Endothelial cell of umbilical vein (primary cell): Measurements from ENCODE around the gene KLHDC1. TPM values are rescaled to one million over a fixed set of nuclear protein-coding genes. Genes with fewer than 3 reads are reported as not detected.

Experiments
- BruUV-seq: library from RNA; stranded (reverse); fragments of 400-500 nt; replicated peaks from 2 replicates; lab custom pipeline; 2021; lab: Mats Ljungman, UMichigan
- CTCF ChIA-PET: fragments of 300-600, 350-600 bp; sonication (Branson Sonifier 250); formaldehyde crosslinking; loops from one replicate; lab custom pipeline; 2021; ENCODE audit warnings: antibody characterized with exemption, inconsistent platforms; lab: Charles Lee
- POLR2A ChIA-PET: fragments of 300-600, 350-600 bp; sonication (Branson Sonifier 250); formaldehyde crosslinking; loops from one replicate; lab custom pipeline; 2021; ENCODE audit warnings: antibody characterized with exemption, inconsistent platforms; lab: Charles Lee
- DNase-seq: peaks from one replicate; pipeline ENCODE4 v3.0.0-alpha.2; 2011; ENCODE audit warnings: low read depth, low spot score
- FAIRE-seq: peaks from 2 replicates; lab custom pipeline; 2011; peaks lifted over from hg19 to GRCh38; lab: Jason Lieb, UNC
- H2AFZ ChIP-seq: 2 replicates; pipeline ENCODE4 v1.6.0; 2012; ENCODE audit warnings: low read depth, low read length, control low read depth, inconsistent platforms
- H3K27ac ChIP-seq: 2 replicates; pipeline ENCODE4 v1.5.1; 2011; ENCODE audit warnings: low read depth, mild to moderate bottlenecking, control low read depth, low read length, moderate library complexity; ENCODE audit not compliant: insufficient read depth
- H3K27me3 ChIP-seq, 2 experiments: 2 replicates each; pipeline versions ENCODE4 v1.6.0 to v1.6.1; 2011; ENCODE audit warnings: low read length in 2 of 2, mixed read lengths in 1 of 2; ENCODE audit not compliant: control insufficient read depth in 2 of 2, insufficient read depth in 2 of 2
- H3K36me3 ChIP-seq, 2 experiments: 2 replicates in 1 of 2; 3 replicates in 1 of 2; pipeline ENCODE4 v1.5.1; 2011; ENCODE audit warnings: low read length in 2 of 2, mild to moderate bottlenecking in 1 of 2, moderate library complexity in 1 of 2; ENCODE audit not compliant: control insufficient read depth in 2 of 2, insufficient read depth in 2 of 2; ENCODE audit errors: extremely low read depth in 1 of 2
- H3K4me1 ChIP-seq: 3 replicates; pipeline ENCODE4 v1.5.1; 2011; ENCODE audit warnings: mild to moderate bottlenecking, low read length; ENCODE audit not compliant: control insufficient read depth, insufficient read depth; ENCODE audit errors: extremely low read depth
- H3K4me2 ChIP-seq: 2 replicates; pipeline ENCODE4 v1.6.1; 2011; ENCODE audit warnings: low read length, control low read depth, mixed read lengths; ENCODE audit not compliant: insufficient read depth
- H3K4me3 ChIP-seq, 3 experiments: fragments of 200-600 bp in 1 of 3; sonication (generic), shearing (Covaris generic) in 1 of 3; replicated peaks in 1 of 3; 2 replicates each; pipeline ENCODE4 v1.5.1; 2011 to 2016; ENCODE audit warnings: control low read depth in 3 of 3, low read length in 3 of 3, mild to moderate bottlenecking in 2 of 3, inconsistent platforms in 1 of 3, low read depth in 1 of 3, moderate library complexity in 1 of 3; ENCODE audit not compliant: insufficient read depth in 1 of 3
- H3K79me2 ChIP-seq: 2 replicates; pipeline ENCODE4 v1.6.0; 2012; ENCODE audit warnings: low read length, inconsistent platforms; ENCODE audit not compliant: control insufficient read depth, insufficient read depth
- H3K9ac ChIP-seq: replicated peaks from 2 replicates; pipeline ENCODE3; 2011; ENCODE audit warnings: low read length, control low read depth; ENCODE audit not compliant: insufficient read depth; ENCODE audit errors: extremely low read depth
- H3K9me1 ChIP-seq: replicated peaks from 3 replicates; pipeline ENCODE4 v1.6.0; 2011; ENCODE audit warnings: mild to moderate bottlenecking, low read length; ENCODE audit not compliant: control insufficient read depth, insufficient read depth; ENCODE audit errors: extremely low read depth
- H3K9me3 ChIP-seq: replicated peaks from 2 replicates; pipeline ENCODE4 v1.5.1; 2012; ENCODE audit warnings: low read length, inconsistent platforms; ENCODE audit not compliant: control insufficient read depth, insufficient read depth
- H4K20me1 ChIP-seq: replicated peaks from 2 replicates; pipeline ENCODE3; 2011; ENCODE audit warnings: mild to moderate bottlenecking, low read length; ENCODE audit not compliant: control insufficient read depth, insufficient read depth; ENCODE audit errors: extremely low read depth
- EZH2 ChIP-seq: IDR thresholded peaks from 2 replicates; pipeline ENCODE4 v1.6.1; 2012; ENCODE audit warnings: borderline replicate concordance, low read depth, mild to moderate bottlenecking, moderate library complexity, low read length, inconsistent platforms; ENCODE audit not compliant: severe bottlenecking
- FOS ChIP-seq: IDR thresholded peaks from 2 replicates; pipeline ENCODE4 v1.6.1; 2011; ENCODE audit warnings: mild to moderate bottlenecking, low read length, moderate library complexity, borderline replicate concordance; ENCODE audit not compliant: insufficient read depth
- GATA2 ChIP-seq: IDR thresholded peaks from 2 replicates; pipeline ENCODE4 v1.7.0; 2011; ENCODE audit warnings: low read depth, mild to moderate bottlenecking, moderate library complexity, mixed read lengths, low read length; ENCODE audit not compliant: insufficient read length, insufficient read depth
- JUN ChIP-seq: IDR thresholded peaks from 2 replicates; pipeline ENCODE4 v1.6.1; 2011; ENCODE audit warnings: borderline replicate concordance, low read depth; ENCODE audit not compliant: insufficient read length, insufficient read depth
- MYC ChIP-seq: IDR thresholded peaks from one replicate; pipeline ENCODE4 v1.6.1; 2011; ENCODE audit warnings: mild to moderate bottlenecking, low read depth, low read length
- POLR2A ChIP-seq: IDR thresholded peaks from 2 replicates; pipeline ENCODE4 v1.6.1; 2012; ENCODE audit warnings: low read depth, mild to moderate bottlenecking, control low read depth, low read length
- POLR2AphosphoS5 ChIP-seq: IDR thresholded peaks from 2 replicates; pipeline ENCODE4 v1.6.1; 2012; ENCODE audit warnings: low read depth, mild to moderate bottlenecking, control low read depth, low read length, moderate library complexity; ENCODE audit not compliant: insufficient read depth
- dilution Hi-C: fragments of 300-500 bp; cut with MboI; formaldehyde crosslinking; loops from one replicate; pipeline ENCODE4 v1.15.0; 2019; ENCODE audit warnings: low sequenced_read_pairs; ENCODE audit not compliant: extremely low pct_ligation_motif_present
- intact Hi-C: fragments of 100-400 bp; cut with micrococcal nuclease; formaldehyde crosslinking; loops from one replicate; pipeline ENCODE4 v1.10.0; 2022
- polyA plus RNA-seq, 4 experiments: library from polyadenylated mRNA; depleted of rRNA in 3 of 4; stranded (reverse) in 3 of 4; unstranded in 1 of 4; fragments of >200 nt; gene quantifications; 2 replicates each; pipeline versions ENCODE4 v1.2.1 to v1.2.3, GENCODE V29; 2011 to 2012; ENCODE audit warnings: missing spikeins in 1 of 4
- total RNA-seq: library from RNA; stranded (reverse); gene quantifications from 2 replicates; pipeline ENCODE4 v1.2.3, GENCODE V29; 2021
- TF ChIP-seq, protein P1 (sequence below): IDR thresholded peaks from 2 replicates; pipeline ENCODE4 v1.6.1; 2011; ENCODE audit not compliant: insufficient read depth, insufficient read length
- TF ChIP-seq, protein P2 (sequence below), 2 donors: IDR thresholded peaks; 1 replicate in 1 of 2; 2 replicates in 1 of 2; pipeline ENCODE4 v1.5.1; 2011; ENCODE audit warnings: low read length in 2 of 2, mild to moderate bottlenecking in 2 of 2, moderate library complexity in 2 of 2, control low read depth in 1 of 2, inconsistent platforms in 1 of 2, low read depth in 1 of 2; ENCODE audit not compliant: insufficient read depth in 1 of 2; ENCODE audit errors: extremely low read depth in 1 of 2

KLHDC1 gene
- total and polyA plus RNA-seq, 2 donors (not counting 3 experiments of a cell fraction or from before 2014, with no cell fraction given) = 0.77 to 1.2 TPM

DNA sequence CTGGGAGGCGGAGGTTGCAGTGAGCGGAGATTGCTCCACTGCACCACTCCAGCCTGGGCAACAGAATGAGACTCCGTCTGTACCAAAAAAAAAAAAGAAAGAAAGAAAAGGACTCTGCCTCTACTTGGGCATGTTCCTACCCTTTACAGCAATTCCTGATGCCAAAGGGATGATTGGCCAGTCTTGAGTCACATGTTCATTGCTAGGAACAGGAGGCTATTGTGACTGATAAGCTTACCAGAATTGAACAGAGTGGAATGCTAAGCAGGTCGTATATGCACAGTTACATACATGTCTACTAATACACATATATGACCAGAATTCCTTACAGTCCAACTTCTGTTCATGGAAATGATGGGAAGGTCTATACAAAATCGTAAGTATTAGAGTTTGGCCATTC is 34.3 kb downstream of the KLHDC1 start:
- no peak overlapping the region for H3K9ac ChIP-seq
- POLR2A ChIA-PET = no interaction called here
- no peaks in the 10 kb centered on the region for H3K9me1 ChIP-seq
- no peak overlapping the region for H3K27ac ChIP-seq
- DNase-seq (no peak), FAIRE-seq (no peak)
- H3K4me1 ChIP-seq = no peaks in the 10 kb centered on the region
- peaks cover 0 to 2% of the 10 kb centered on the region in 2 experiments for H3K36me3 ChIP-seq
- dilution Hi-C loops (no loop called here), intact Hi-C loops (no loop called here)
- TF ChIP-seq POLR2A (no peak), FOS (no peak), MYC (no peak), GATA2 (no peak)
- H3K79me2 ChIP-seq = no peaks in the 10 kb centered on the region
- no peak overlapping the region for H3K4me3 ChIP-seq
- no TSS peak for BruUV-seq
- H2AFZ ChIP-seq = no peak overlapping the region
- H3K27me3 ChIP-seq = no peaks in the 10 kb centered on the region
- H3K4me2 ChIP-seq = no peak overlapping the region
- no peaks in the 10 kb centered on the region for H3K9me3 ChIP-seq
- H4K20me1 ChIP-seq = no peaks in the 10 kb centered on the region
- CTCF ChIA-PET = no interaction called here

DNA sequence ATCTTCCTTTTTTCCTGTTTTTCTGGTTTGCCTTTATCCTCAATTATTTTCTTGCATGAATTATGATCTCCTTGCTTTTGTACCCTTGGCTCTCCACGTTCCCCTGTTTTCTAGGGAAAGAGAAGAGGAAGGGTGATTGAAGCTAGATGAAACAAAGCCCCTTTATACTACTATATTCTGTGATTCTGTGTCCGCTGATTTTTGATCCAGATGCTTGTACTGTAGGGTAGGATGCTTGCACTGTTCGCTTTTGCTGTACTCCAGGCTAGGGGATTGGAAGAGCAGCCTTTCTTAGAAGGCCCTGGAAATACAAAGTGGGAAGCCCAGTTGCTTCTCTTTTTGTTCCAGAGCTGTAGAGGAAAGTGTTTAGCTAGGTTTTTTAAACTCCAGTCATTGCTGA is 40.0 kb downstream of the KLHDC1 start:
- no peak for FAIRE-seq
- no peaks in the 10 kb centered on the region for H3K27me3 ChIP-seq

More for the DNA sequence above, 40.0 kb downstream of the KLHDC1 start:
- BruUV-seq = no TSS peak
- Histone ChIP-seq H3K9ac (no peak overlapping the region), H3K4me2 (no peak overlapping the region), H3K4me3 (no peak overlapping the region), H3K9me3 (no peaks in the 10 kb centered on the region), H2AFZ (no peak overlapping the region), H4K20me1 (no peaks in the 10 kb centered on the region), H3K36me3 (no peaks in the 10 kb centered on the region), H3K27ac (no peak overlapping the region), H3K4me1 (no peaks in the 10 kb centered on the region), H3K9me1 (no peaks in the 10 kb centered on the region), H3K79me2 (no peaks in the 10 kb centered on the region)
- ChIA-PET CTCF (no interaction called here), POLR2A (no interaction called here)
- no peak for DNase-seq
- dilution Hi-C loops = no loop called here
- intact Hi-C loops = no loop called here
- TF ChIP-seq, protein P1, sequence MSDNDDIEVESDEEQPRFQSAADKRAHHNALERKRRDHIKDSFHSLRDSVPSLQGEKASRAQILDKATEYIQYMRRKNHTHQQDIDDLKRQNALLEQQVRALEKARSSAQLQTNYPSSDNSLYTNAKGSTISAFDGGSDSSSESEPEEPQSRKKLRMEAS = no peak
- TF ChIP-seq EZH2 (no peak), GATA2 (no peak), MYC (no peak), POLR2AphosphoS5 (no peak), JUN (no peak)
- TF ChIP-seq, protein P2, sequence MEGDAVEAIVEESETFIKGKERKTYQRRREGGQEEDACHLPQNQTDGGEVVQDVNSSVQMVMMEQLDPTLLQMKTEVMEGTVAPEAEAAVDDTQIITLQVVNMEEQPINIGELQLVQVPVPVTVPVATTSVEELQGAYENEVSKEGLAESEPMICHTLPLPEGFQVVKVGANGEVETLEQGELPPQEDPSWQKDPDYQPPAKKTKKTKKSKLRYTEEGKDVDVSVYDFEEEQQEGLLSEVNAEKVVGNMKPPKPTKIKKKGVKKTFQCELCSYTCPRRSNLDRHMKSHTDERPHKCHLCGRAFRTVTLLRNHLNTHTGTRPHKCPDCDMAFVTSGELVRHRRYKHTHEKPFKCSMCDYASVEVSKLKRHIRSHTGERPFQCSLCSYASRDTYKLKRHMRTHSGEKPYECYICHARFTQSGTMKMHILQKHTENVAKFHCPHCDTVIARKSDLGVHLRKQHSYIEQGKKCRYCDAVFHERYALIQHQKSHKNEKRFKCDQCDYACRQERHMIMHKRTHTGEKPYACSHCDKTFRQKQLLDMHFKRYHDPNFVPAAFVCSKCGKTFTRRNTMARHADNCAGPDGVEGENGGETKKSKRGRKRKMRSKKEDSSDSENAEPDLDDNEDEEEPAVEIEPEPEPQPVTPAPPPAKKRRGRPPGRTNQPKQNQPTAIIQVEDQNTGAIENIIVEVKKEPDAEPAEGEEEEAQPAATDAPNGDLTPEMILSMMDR (IDR thresholded peaks at IDR 0.05; ENCODE audit: extremely low read depth in 1 of 2, insufficient read depth in 1 of 2, low read depth in 1 of 2, low read length in 2 of 2) = no peak
